Limb (tissue), 2 donors: ENCODE measurements around the gene GLE1.
"Not testable (repeated sequence)": the region's sequence is repeated elsewhere in the genome, so short reads cannot be mapped to it uniquely, and the experiment has no call there.

Source experiments
- DNase-seq, 2 donors: peaks; one replicate each; pipeline ENCODE4 v3.0.0-alpha.2; 2016; ENCODE audit errors: extremely low spot score in 2 of 2

GLE1 gene

GRCh38 chr9:128495804-128496417, 8.6 kb upstream of the GLE1 start:
- DNase-seq: no peak

- no peak for DNase-seq
Measured at GRCh38 chr9:128497824-128498610, 6.5 kb upstream of the GLE1 start.

GRCh38 chr9:128498911-128499310, 5.6 kb upstream of the GLE1 start:
- no peak for DNase-seq

DNA sequence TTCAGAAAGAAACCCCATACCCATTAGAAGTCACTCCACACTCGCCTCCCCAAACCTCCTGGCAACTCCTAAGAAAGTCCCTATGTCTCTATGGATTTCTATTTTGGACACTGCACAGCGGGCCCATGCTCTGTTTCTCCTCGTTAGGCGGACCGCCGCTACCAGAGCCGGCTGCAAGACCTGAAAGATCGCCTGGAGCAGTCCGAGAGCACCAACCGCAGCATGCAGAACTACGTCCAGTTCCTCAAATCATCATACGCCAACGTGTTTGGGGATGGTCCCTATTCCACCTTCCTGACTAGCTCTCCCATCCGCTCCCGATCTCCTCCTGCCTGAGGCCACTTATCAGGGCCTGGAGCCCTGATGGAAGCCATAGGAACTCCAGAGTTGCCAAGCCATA, 4.6 kb upstream of the GLE1 start:
- no peak for DNase-seq

DNA sequence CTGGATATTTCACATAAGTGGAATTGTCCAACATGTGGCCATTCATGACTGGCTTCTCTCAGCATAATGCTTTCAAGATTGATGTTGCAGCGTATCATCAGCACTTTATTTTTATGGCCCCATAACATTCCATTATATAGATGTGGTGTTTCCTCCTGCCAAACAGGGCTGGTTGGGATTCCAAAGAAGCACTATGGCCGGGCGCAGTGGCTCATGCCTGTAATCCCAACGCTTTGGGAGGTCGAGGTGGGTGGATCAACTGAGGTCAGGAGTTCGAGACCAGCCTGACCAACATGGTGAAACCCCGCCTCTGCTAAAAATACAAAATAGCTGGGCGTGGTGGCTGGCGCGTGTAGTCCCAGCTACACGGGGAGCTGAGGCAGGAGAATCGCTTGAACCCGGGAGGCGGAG, 1.1 kb upstream of the GLE1 start:
- peak in 1 of 2 donors; percentile 18 for DNase-seq

GRCh38 chr9:128503870-128504269, 649 bp upstream of the GLE1 start:
- DNase-seq: no peak

DNA sequence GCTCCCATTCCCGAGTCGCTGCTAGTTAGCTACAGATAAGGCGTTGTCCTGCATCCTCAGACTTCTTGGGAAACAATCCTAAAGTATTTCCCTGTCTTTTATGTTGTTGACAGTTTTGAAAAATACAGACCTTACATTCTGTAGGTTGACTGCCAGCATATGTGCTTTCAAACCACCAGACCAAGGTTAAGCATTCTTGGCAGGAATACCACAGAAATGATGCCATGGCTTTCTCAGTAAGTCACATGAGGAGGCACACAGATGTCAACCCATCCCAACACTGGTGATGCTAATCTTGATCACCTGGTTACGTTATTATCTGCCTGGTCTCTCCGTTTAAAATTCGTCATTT, 871 bp downstream of the GLE1 start:
- no peak for DNase-seq

- DNase-seq: not testable (repeated sequence)
Measured at GRCh38 chr9:128505906-128506305, 1.4 kb downstream of the GLE1 start.

DNA sequence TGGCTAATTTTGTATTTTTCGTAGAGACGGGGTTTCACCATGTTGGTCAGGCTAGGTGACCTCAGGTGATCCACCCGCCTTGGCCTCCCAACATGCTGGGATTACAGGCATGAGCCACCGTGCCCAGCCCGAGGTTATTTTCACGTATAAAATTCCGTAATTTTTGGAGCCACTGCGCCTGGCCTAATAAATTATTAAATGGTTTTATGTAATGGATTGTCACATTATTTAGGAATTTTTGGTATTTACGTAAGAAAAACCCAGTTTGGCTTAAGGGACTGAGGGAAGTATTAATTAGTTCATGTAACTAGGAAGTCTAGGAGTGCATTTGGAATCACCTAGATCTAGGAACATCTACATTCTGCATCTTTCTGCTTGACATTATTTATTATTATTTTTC, 8.3 kb downstream of the GLE1 start:
- no peak for DNase-seq

GRCh38 chr9:128521956-128522355, 17.4 kb downstream of the GLE1 start:
- no peak for DNase-seq

DNA sequence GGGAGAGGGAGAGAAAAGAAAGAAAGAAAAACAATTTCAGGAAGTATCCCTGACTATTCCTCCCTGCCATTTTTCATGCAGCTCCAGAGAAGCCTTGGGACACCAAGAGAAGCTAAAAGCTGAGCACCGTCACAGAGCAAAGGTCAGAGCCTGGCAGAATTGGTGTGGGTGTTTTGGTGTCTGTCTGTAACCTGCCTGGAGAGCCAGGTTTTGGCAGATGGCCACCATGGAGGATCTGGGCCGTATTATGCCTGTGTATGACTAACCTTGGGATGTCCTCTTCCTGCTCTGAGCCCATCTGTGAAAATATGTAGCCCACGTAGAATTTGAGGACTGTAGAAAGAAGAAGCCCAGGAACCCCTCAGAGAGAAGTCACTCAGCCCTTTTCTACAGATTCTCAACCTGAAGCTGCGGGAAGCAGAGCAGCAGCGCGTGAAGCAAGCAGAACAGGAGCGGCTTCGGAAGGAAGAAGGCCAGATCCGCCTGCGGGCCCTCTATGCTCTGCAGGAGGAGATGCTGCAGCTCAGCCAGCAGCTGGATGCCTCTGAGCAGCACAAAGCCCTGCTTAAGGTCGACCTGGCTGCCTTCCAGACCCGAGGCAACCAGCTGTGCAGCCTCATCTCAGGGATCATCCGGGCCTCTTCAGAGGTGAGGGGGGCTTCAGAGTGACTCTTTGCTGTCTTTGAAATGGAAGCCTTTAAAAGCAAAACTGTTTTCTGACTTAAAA, 18.8 kb downstream of the GLE1 start:
- DNase-seq: peak; percentile 60 to 64

- no peak for DNase-seq
Measured at GRCh38 chr9:128526720-128527119, 22.2 kb downstream of the GLE1 start.

- DNase-seq: no peak
Measured at GRCh38 chr9:128528445-128529160, 24.1 kb downstream of the GLE1 start.

- DNase-seq: no peak
Measured at GRCh38 chr9:128529191-128529590, 24.7 kb downstream of the GLE1 start.

DNA sequence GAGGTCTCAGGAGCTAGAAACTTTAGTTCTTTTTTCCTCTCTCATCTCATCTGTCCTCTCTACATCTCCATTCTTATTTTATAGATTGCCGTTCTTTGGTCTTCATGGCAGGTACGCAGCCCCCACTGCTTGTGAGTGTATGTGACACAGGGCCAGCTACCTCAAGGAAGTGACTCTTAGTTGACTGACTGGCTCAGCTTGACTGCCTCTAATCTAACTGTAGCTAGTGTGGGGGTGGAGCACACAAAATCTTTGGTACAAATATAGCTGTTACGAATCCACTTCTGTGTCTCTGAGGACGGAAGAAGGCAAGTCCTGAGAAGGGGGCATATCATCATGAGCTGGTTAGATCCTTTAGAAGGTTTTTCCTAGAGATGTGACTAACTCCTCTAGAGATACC, 28.1 kb downstream of the GLE1 start:
- DNase-seq: no peak

DNA sequence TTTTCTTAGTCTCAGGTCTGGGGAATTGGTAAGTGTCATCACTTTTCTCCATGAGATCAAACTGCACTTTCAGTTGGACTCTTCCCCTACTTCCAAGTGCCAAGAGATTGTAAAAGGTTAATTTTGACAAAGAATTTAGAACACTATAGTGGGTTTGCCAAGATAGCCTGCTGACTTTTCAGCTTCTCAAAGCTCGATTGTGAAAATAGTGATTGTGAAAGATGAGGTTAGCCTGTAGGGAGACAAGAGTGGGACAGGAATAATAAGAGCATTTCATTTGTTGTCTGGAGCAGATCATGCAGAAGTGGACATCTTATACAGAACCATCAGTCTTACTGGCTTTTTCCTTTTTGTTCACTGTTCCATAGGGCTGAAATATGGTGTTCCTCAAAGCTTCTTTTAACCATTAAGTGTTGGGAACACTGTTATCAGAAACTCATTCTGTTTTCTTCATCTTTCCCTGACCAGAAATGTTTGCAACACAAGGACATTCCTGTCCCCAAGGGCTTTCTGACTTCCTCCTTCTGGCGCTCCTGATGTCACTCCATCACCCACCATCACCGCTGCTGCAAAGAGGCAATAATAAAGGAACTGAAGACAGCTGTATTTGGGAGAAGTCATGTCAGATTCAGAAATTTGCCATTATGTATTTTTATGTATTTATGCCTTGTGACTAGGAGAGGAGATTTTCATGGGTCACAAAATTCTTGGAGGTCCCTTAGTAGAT, 36.3 kb downstream of the GLE1 start:
- no peak for DNase-seq

GRCh38 chr9:128546504-128546903, 42.0 kb downstream of the GLE1 start:
- no peak for DNase-seq

GRCh38 chr9:128548876-128549275, 44.4 kb downstream of the GLE1 start:
- DNase-seq: no peak

GRCh38 chr9:128550226-128550625, 45.7 kb downstream of the GLE1 start:
- DNase-seq: no peak

GRCh38 chr9:128550770-128551656, 46.5 kb downstream of the GLE1 start:
- peak; percentile 34 to 42 for DNase-seq
